Measurements from ENCODE around the gene PIPOX. TPM values are rescaled to one million over a fixed set of nuclear protein-coding genes. Genes with fewer than 3 reads are reported as not detected.

Gene PIPOX
- total RNA-seq, 1 donor = 1.4 TPM

DNA sequence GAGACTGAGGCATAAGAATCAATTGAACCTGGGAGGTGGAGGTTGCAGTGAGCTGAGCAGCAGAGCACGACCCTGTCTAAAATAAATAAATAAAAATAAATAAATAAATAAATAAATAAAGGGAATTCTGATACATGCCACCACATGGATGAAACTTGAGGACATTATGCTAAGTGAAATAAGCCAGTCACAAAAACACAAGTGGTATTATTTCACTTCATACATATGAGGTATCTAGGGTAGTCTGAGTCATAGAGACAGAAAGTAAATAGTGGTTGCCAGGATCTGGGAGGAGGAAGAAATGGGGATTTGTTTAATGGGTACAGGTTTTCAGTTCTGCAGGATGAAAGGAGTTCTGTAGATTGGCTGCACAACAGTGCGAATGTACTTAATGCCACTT, 16.3 kb downstream of the PIPOX start:
- no peak for DNase-seq (ENCODE audit: insufficient read length, low spot score, missing footprints)
- no peak for TF ChIP-seq CTCF (IDR thresholded peaks at IDR 0.05; ENCODE audit: extremely low read depth, low read depth, low read length)
- Histone ChIP-seq H3K9me3 (ENCODE audit: low read depth, low read length) (no peaks in the 10 kb centered on the region), H3K79me2 (ENCODE audit: insufficient read depth, low read length) (no peaks in the 10 kb centered on the region), H4K20me1 (ENCODE audit: insufficient read depth, low read length) (no peaks in the 10 kb centered on the region), H2AFZ (ENCODE audit: low read length) (no peak overlapping the region), H3K4me2 (ENCODE audit: insufficient read depth, low read length) (no peak overlapping the region), H3K4me3 (ENCODE audit: insufficient read depth, low read length) (no peak overlapping the region), H3K4me1 (ENCODE audit: insufficient read depth, low read length) (no peaks in the 10 kb centered on the region), H3K27me3 (ENCODE audit: insufficient read depth, low read length) (peaks cover 23% of the 10 kb centered on the region), H3K36me3 (ENCODE audit: insufficient read depth, low read length) (no peaks in the 10 kb centered on the region), H3K27ac (ENCODE audit: low read depth, low read length) (no peak overlapping the region)

GRCh38 chr17:29060475-29060874, 17.5 kb downstream of the PIPOX start:
- no peaks in the 10 kb centered on the region for H3K4me1 ChIP-seq (ENCODE audit: insufficient read depth, low read length)
- DNase-seq (ENCODE audit: insufficient read length, low spot score, missing footprints) = no peak
- TF ChIP-seq CTCF (IDR thresholded peaks at IDR 0.05; ENCODE audit: extremely low read depth, low read depth, low read length) = no peak
- H3K27me3 ChIP-seq (ENCODE audit: insufficient read depth, low read length) = peaks cover 13% of the 10 kb centered on the region
- H3K9me3 ChIP-seq (ENCODE audit: low read depth, low read length) = no peaks in the 10 kb centered on the region
- no peak overlapping the region for H2AFZ ChIP-seq (ENCODE audit: low read length)
- H3K79me2 ChIP-seq (ENCODE audit: insufficient read depth, low read length) = no peaks in the 10 kb centered on the region
- H3K4me3 ChIP-seq (ENCODE audit: insufficient read depth, low read length) = no peak overlapping the region
- H3K36me3 ChIP-seq (ENCODE audit: insufficient read depth, low read length) = no peaks in the 10 kb centered on the region
- H3K27ac ChIP-seq (ENCODE audit: low read depth, low read length) = no peak overlapping the region
- no peak overlapping the region for H3K4me2 ChIP-seq (ENCODE audit: insufficient read depth, low read length)
- H4K20me1 ChIP-seq (ENCODE audit: insufficient read depth, low read length) = no peaks in the 10 kb centered on the region

DNA sequence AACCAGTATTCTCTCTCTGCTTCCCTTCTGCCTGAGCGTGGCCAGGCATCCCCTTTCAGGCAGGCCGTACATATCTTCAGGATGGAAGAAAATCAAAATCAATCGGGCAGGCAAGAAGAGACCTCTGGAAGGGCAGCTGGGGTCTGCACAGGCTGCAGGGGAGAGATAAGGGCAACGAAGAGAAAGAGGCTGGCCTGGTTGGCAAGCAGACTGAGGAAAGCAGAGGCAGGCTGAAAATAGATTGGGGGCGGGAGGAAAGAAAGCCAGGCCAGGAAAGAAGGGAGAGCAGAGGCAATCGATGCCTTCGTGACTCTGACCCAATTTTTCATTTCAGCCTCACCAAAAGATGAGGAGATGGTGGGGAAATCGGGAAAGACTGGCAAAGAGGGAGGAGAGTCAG, 18.1 kb downstream of the PIPOX start:
- Histone ChIP-seq H3K4me2 (ENCODE audit: insufficient read depth, low read length) (no peak overlapping the region), H3K9me3 (ENCODE audit: low read depth, low read length) (no peaks in the 10 kb centered on the region), H3K4me3 (ENCODE audit: insufficient read depth, low read length) (no peak overlapping the region), H3K36me3 (ENCODE audit: insufficient read depth, low read length) (no peaks in the 10 kb centered on the region), H4K20me1 (ENCODE audit: insufficient read depth, low read length) (no peaks in the 10 kb centered on the region), H3K27ac (ENCODE audit: low read depth, low read length) (no peak overlapping the region), H3K27me3 (ENCODE audit: insufficient read depth, low read length) (peaks cover 8% of the 10 kb centered on the region), H2AFZ (ENCODE audit: low read length) (no peak overlapping the region), H3K4me1 (ENCODE audit: insufficient read depth, low read length) (no peaks in the 10 kb centered on the region), H3K79me2 (ENCODE audit: insufficient read depth, low read length) (no peaks in the 10 kb centered on the region)
- no peak for DNase-seq (ENCODE audit: insufficient read length, low spot score, missing footprints)
- no peak for TF ChIP-seq CTCF (IDR thresholded peaks at IDR 0.05; ENCODE audit: extremely low read depth, low read depth, low read length)

- Histone ChIP-seq H3K27ac (ENCODE audit: low read depth, low read length) (no peak overlapping the region), H3K4me1 (ENCODE audit: insufficient read depth, low read length) (no peaks in the 10 kb centered on the region), H3K4me3 (ENCODE audit: insufficient read depth, low read length) (no peak overlapping the region), H3K4me2 (ENCODE audit: insufficient read depth, low read length) (no peak overlapping the region), H3K79me2 (ENCODE audit: insufficient read depth, low read length) (no peaks in the 10 kb centered on the region), H3K27me3 (ENCODE audit: insufficient read depth, low read length) (peaks cover 9% of the 10 kb centered on the region), H4K20me1 (ENCODE audit: insufficient read depth, low read length) (no peaks in the 10 kb centered on the region), H2AFZ (ENCODE audit: low read length) (no peak overlapping the region), H3K36me3 (ENCODE audit: insufficient read depth, low read length) (no peaks in the 10 kb centered on the region), H3K9me3 (ENCODE audit: low read depth, low read length) (no peaks in the 10 kb centered on the region)
- no peak for TF ChIP-seq CTCF (IDR thresholded peaks at IDR 0.05; ENCODE audit: extremely low read depth, low read depth, low read length)
- DNase-seq (ENCODE audit: insufficient read length, low spot score, missing footprints) = no peak
Measured at GRCh38 chr17:29062215-29062614, 19.3 kb downstream of the PIPOX start.

All from osteoblast (primary cell).